ENCODE measurements around the gene NELL1. TPM values are rescaled to one million over a fixed set of nuclear protein-coding genes. Genes with fewer than 3 reads are reported as not detected.

NELL1 gene
- polyA plus RNA-seq, 1 of the 3 experiments (the other 2 are of a cell fraction) = not detected

DNA sequence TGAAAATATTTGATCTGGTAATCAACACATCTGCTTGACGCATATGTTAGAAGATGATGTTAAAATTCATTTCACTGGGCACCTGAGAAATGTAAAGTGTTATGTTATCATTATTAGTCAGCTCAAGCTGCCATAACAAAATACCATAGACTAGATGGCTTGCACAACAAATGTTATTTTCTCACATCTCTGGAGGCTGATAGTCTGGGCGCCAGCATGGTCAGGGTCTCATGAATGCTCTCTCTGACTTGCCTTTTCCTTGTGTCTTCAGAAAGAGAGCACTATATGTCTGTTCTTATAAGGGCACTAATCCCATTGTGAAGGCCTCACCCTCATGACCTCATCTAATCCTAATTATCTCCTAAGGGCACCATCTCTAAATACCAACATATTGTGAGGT lies 435.3 kb downstream of the NELL1 start:
- Histone ChIP-seq H4K20me1 (ENCODE audit: insufficient read depth) (no peaks in the 10 kb centered on the region), H3K27ac (ENCODE audit: low read depth in 2 of 2, low read length in 1 of 2) (no peak overlapping the region), H3K9me2 (no peaks in the 10 kb centered on the region), H2AFZ (ENCODE audit: low read depth) (no peak overlapping the region), H3K27me3 (ENCODE audit: insufficient read depth) (no peaks in the 10 kb centered on the region), H3K4me2 (no peak overlapping the region), H3K4me3 (ENCODE audit: low read depth in 2 of 2, low read length in 1 of 2) (no peak overlapping the region), H3K36me3 (replicated peaks in 1 of 2; ENCODE audit: control insufficient read depth in 1 of 2, insufficient read depth in 2 of 2, low read length in 1 of 2) (no peaks in the 10 kb centered on the region), H3K4me1 (ENCODE audit: control insufficient read depth in 1 of 2, insufficient read depth in 2 of 2, low read depth in 1 of 2, low read length in 1 of 2) (no peaks in the 10 kb centered on the region; a peak in 1 of 4 replicates), H3K9ac (no peak overlapping the region), H3K9me3 (no peaks in the 10 kb centered on the region), H3K79me2 (ENCODE audit: insufficient read depth) (no peaks in the 10 kb centered on the region), H3F3A (replicated peaks; ENCODE audit: insufficient read depth) (no peaks in the 10 kb centered on the region)
- CTCF ChIA-PET = no interaction called here
- no peak for DNase-seq
- TF ChIP-seq POLR2AphosphoS5 (IDR thresholded peaks at IDR 0.05; ENCODE audit: low read depth, low read length) = no peak
- TF ChIP-seq, protein P1, sequence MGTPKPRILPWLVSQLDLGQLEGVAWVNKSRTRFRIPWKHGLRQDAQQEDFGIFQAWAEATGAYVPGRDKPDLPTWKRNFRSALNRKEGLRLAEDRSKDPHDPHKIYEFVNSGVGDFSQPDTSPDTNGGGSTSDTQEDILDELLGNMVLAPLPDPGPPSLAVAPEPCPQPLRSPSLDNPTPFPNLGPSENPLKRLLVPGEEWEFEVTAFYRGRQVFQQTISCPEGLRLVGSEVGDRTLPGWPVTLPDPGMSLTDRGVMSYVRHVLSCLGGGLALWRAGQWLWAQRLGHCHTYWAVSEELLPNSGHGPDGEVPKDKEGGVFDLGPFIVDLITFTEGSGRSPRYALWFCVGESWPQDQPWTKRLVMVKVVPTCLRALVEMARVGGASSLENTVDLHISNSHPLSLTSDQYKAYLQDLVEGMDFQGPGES (IDR thresholded peaks at IDR 0.05; ENCODE audit: low read depth, low read length) = no peak
- TF ChIP-seq, protein P2, sequence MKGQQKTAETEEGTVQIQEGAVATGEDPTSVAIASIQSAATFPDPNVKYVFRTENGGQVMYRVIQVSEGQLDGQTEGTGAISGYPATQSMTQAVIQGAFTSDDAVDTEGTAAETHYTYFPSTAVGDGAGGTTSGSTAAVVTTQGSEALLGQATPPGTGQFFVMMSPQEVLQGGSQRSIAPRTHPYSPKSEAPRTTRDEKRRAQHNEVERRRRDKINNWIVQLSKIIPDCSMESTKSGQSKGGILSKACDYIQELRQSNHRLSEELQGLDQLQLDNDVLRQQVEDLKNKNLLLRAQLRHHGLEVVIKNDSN (IDR thresholded peaks at IDR 0.05; ENCODE audit: borderline replicate concordance, low read depth) = no peak
- TF ChIP-seq SMC3 (IDR thresholded peaks at IDR 0.05; ENCODE audit: low read depth, low read length) = no peak
- no peak for TF ChIP-seq MEF2A (IDR thresholded peaks at IDR 0.05; ENCODE audit: borderline replicate concordance, low read depth)
- no peak for TF ChIP-seq TEAD4 (IDR thresholded peaks at IDR 0.05; ENCODE audit: borderline replicate concordance, insufficient read depth)
- no peak for TF ChIP-seq RXRA (IDR thresholded peaks at IDR 0.05; ENCODE audit: borderline replicate concordance, low read depth)
- TF ChIP-seq, protein P3, sequence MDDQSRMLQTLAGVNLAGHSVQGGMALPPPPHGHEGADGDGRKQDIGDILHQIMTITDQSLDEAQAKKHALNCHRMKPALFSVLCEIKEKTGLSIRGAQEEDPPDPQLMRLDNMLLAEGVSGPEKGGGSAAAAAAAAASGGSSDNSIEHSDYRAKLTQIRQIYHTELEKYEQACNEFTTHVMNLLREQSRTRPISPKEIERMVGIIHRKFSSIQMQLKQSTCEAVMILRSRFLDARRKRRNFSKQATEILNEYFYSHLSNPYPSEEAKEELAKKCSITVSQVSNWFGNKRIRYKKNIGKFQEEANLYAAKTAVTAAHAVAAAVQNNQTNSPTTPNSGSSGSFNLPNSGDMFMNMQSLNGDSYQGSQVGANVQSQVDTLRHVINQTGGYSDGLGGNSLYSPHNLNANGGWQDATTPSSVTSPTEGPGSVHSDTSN (IDR thresholded peaks at IDR 0.05) = no peak
- TF ChIP-seq, protein P4, sequence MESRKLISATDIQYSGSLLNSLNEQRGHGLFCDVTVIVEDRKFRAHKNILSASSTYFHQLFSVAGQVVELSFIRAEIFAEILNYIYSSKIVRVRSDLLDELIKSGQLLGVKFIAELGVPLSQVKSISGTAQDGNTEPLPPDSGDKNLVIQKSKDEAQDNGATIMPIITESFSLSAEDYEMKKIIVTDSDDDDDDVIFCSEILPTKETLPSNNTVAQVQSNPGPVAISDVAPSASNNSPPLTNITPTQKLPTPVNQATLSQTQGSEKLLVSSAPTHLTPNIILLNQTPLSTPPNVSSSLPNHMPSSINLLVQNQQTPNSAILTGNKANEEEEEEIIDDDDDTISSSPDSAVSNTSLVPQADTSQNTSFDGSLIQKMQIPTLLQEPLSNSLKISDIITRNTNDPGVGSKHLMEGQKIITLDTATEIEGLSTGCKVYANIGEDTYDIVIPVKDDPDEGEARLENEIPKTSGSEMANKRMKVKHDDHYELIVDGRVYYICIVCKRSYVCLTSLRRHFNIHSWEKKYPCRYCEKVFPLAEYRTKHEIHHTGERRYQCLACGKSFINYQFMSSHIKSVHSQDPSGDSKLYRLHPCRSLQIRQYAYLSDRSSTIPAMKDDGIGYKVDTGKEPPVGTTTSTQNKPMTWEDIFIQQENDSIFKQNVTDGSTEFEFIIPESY (IDR thresholded peaks at IDR 0.05; ENCODE audit: borderline replicate concordance, low read depth) = no peak
- TF ChIP-seq, protein P5, sequence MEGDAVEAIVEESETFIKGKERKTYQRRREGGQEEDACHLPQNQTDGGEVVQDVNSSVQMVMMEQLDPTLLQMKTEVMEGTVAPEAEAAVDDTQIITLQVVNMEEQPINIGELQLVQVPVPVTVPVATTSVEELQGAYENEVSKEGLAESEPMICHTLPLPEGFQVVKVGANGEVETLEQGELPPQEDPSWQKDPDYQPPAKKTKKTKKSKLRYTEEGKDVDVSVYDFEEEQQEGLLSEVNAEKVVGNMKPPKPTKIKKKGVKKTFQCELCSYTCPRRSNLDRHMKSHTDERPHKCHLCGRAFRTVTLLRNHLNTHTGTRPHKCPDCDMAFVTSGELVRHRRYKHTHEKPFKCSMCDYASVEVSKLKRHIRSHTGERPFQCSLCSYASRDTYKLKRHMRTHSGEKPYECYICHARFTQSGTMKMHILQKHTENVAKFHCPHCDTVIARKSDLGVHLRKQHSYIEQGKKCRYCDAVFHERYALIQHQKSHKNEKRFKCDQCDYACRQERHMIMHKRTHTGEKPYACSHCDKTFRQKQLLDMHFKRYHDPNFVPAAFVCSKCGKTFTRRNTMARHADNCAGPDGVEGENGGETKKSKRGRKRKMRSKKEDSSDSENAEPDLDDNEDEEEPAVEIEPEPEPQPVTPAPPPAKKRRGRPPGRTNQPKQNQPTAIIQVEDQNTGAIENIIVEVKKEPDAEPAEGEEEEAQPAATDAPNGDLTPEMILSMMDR (IDR thresholded peaks at IDR 0.05) = no peak
- TF ChIP-seq, protein P6, sequence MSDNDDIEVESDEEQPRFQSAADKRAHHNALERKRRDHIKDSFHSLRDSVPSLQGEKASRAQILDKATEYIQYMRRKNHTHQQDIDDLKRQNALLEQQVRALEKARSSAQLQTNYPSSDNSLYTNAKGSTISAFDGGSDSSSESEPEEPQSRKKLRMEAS (IDR thresholded peaks at IDR 0.05; ENCODE audit: low read depth) = no peak
- TF ChIP-seq, protein P7, sequence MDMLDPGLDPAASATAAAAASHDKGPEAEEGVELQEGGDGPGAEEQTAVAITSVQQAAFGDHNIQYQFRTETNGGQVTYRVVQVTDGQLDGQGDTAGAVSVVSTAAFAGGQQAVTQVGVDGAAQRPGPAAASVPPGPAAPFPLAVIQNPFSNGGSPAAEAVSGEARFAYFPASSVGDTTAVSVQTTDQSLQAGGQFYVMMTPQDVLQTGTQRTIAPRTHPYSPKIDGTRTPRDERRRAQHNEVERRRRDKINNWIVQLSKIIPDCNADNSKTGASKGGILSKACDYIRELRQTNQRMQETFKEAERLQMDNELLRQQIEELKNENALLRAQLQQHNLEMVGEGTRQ (IDR thresholded peaks at IDR 0.05; ENCODE audit: borderline replicate concordance, low read depth, low read length) = no peak
- no peak for TF ChIP-seq YY1 (IDR thresholded peaks at IDR 0.05; ENCODE audit: low read depth)
- TF ChIP-seq GABPA (IDR thresholded peaks at IDR 0.05; ENCODE audit: low read depth) = no peak
- TF ChIP-seq JUND (IDR thresholded peaks at IDR 0.05) = no peak
- no peak for TF ChIP-seq RAD21 (IDR thresholded peaks at IDR 0.05; ENCODE audit: low read length)
- no peak for TF ChIP-seq RCOR1 (IDR thresholded peaks at IDR 0.05; ENCODE audit: low read length)
- no peak for TF ChIP-seq TCF12 (IDR thresholded peaks at IDR 0.05)
- 44% methylated on average over 2 of the region's 2 CpGs for WGBS (ENCODE audit: low lambda C conversion rate)
- POLR2A ChIA-PET = no interaction called here
